Adrenal gland (tissue), 5 donors: ENCODE data around the gene CALCR.

Experiments used
- CTCF ChIP-seq, 6 experiments: fragments of 450-650 bp in 4 of 6; fragments of 200-600 bp in 2 of 6; sonication (generic) in 1 of 6; IDR thresholded peaks; 1 replicate in 5 of 6; 2 replicates in 1 of 6; pipeline versions ENCODE4 v1.5.1 to v1.8.0; 2016 to 2021; ENCODE audit warnings: antibody characterized with exemption in 6 of 6, mild to moderate bottlenecking in 2 of 6, moderate library complexity in 1 of 6
- POLR2A ChIP-seq, 2 donors: fragments of 450-650 bp; IDR thresholded peaks; one replicate each; pipeline ENCODE4 v1.6.1; 2017; ENCODE audit warnings: antibody characterized with exemption in 2 of 2, mild to moderate bottlenecking in 2 of 2, moderate library complexity in 1 of 2
- donor health status: DM: no; HTN: no; CAD: no.

- TF ChIP-seq CTCF (IDR thresholded peaks at IDR 0.05) (no peak), POLR2A (IDR thresholded peaks at IDR 0.05) (no peak)
Measured at GRCh38 chr7:93601363-93601762, 26.8 kb upstream of the CALCR start.
